Mesangial cell (primary cell): Measurements from ENCODE around the gene POLR2B. TPM values are rescaled to one million over a fixed set of nuclear protein-coding genes. Genes with fewer than 3 reads are reported as not detected.

Source experiments
- total RNA-seq: library from RNA; depleted of rRNA; stranded (reverse); fragments of >200 nt; gene quantifications from 2 replicates; pipeline ENCODE4 v1.2.3, GENCODE V29; 2015

POLR2B gene
- total RNA-seq, result 42.8 and 59.6 TPM in 2 replicates

GRCh38 chr4:56978750-56979303 lies at the start of gene POLR2B:
Gene POLR2B, plus strand, starts transcription at chr4:56978896. Its CDS starts 90 bp downstream, at chr4:56978986.

GRCh38 chr4:56977321-56978012 lies 1.2 kb upstream of the POLR2B start, which contains the start of gene NOA1:
Gene NOA1, minus strand, starts transcription at chr4:56977606. Its CDS starts 21 bp downstream, at chr4:56977585.

Other genes starting within 250 kb of the POLR2B start
- gene SPINK2, start 157.2 kb upstream of the POLR2B start, total RNA-seq, result not detected in 2 replicates
- 16.5 and 23.5 TPM in 2 replicates for gene REST, start 71.0 kb upstream of the POLR2B start, total RNA-seq
- 20.5 and 37.8 TPM in 2 replicates for gene NOA1, start 1.3 kb upstream of the POLR2B start, total RNA-seq
- 625 and 2,058 TPM in 2 replicates for gene IGFBP7, start 131.5 kb downstream of the POLR2B start, total RNA-seq